K562 (cell line): Measurements from ENCODE around the gene UGT3A2.

ENCODE experiments used
- ARID3A ChIP-seq: IDR thresholded peaks from 2 replicates; pipeline ENCODE4 v1.6.1; 2012; ENCODE audit warnings: low read depth, low read length, improper control_type of control experiment, borderline replicate concordance
- CTCF ChIP-seq, 3 experiments: IDR thresholded peaks in 2 of 3; conservative IDR thresholded peaks in 1 of 3; 2 replicates each; pipeline ENCODE4 v1.5.1; 2011 to 2012; ENCODE audit warnings: low read length in 3 of 3, mild to moderate bottlenecking in 3 of 3, control low read depth in 2 of 3, improper control_type of control experiment in 1 of 3, inconsistent platforms in 1 of 3, low read depth in 1 of 3, mixed read lengths in 1 of 3, moderate library complexity in 1 of 3; ENCODE audit not compliant: insufficient read depth in 2 of 3
- EP300 ChIP-seq: IDR thresholded peaks from 2 replicates; pipeline ENCODE4 v1.6.1; 2012; ENCODE audit warnings: low read length, improper control_type of control experiment
- NFRKB ChIP-seq: fragments of 450-650 bp; IDR thresholded peaks from 2 replicates; pipeline ENCODE4 v1.6.1; 2016; ENCODE audit warnings: low read depth
- NRF1 ChIP-seq, 2 experiments: fragments of 450-650 bp; IDR thresholded peaks in 1 of 2; conservative IDR thresholded peaks in 1 of 2; 2 replicates each; pipeline ENCODE4 v1.6.1; 2014; ENCODE audit warnings: mild to moderate bottlenecking in 2 of 2
- POLR2A ChIP-seq: fragments of 450-650 bp; conservative IDR thresholded peaks from 2 replicates; pipeline ENCODE4 v1.6.1; 2016
- POLR2G ChIP-seq: fragments of 200-400 bp; formaldehyde crosslinking; IDR thresholded peaks from 2 replicates; pipeline ENCODE4 v1.6.1; 2017; ENCODE audit warnings: low read depth, mild to moderate bottlenecking, antibody characterized with exemption, low read length, moderate library complexity
- XRCC4 ChIP-seq: IDR thresholded peaks from one replicate; pipeline ENCODE4 v1.6.1; 2011; ENCODE audit not compliant: insufficient read depth, insufficient read length; ENCODE audit errors: extremely low read depth
- ZNF217 ChIP-seq: sonication (generic); formaldehyde crosslinking; IDR thresholded peaks from 2 replicates; pipeline ENCODE4 v1.8.0; 2022; ENCODE audit warnings: mild to moderate bottlenecking, missing genetic modification reagents
- TF ChIP-seq, protein P1 (sequence below): IDR thresholded peaks from 3 replicates; pipeline ENCODE4 v1.6.1; 2011; ENCODE audit warnings: borderline replicate concordance, mild to moderate bottlenecking, moderate library complexity; ENCODE audit not compliant: insufficient read length; ENCODE audit errors: extremely low read depth
- TF ChIP-seq, protein P2 (sequence below): fragments of 250-450 bp; sonication (Bioruptor Pico); IDR thresholded peaks from 2 replicates; pipeline ENCODE4 v1.8.0; 2022; ENCODE audit warnings: moderate library complexity, mild to moderate bottlenecking, inconsistent platforms

DNA sequence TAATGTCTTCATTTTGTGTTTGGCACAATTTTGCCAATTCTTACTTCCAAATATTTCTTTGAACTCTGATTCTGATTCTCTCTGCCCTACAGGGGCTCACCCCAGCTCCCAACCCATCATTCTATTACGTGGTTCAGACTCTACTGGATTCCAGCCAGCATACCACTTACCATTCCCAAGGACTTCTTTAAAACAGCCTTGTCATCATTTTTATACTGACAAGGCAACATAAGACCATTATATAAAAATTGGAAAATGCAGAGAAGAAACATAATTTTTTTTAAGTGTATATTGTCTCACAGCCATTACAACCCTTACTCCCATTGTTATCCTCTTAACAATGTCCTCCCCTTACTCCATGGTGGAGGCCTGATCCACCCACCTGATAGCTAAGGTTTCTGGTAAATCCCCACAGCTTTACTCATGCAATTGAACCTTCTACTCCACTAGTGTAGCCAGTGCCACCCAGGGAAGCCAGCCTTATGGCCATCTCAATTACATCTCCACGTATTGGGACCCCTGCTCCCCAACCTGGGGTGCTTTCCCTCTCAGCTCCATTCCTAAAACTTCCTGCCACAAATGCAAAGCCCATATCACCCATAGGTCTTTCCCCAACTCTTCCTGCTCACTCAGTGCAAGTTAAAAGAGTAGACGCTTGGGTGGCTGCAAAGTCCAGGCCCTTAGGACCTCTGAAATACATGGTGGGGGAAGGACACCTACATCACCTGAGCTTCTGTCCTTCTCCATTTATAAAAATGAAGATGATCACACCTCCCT lies 19.1 kb downstream of the UGT3A2 start:
- TF ChIP-seq NRF1 (conservative IDR thresholded peaks at IDR 0.05 in 1 of 2, IDR thresholded peaks at IDR 0.05 in 1 of 2) (no peak), CTCF (IDR thresholded peaks at IDR 0.05 in 2 of 3, conservative IDR thresholded peaks at IDR 0.05 in 1 of 3; ENCODE audit: insufficient read depth in 2 of 3, low read depth in 1 of 3, low read length in 3 of 3) (no peak), POLR2G (no peak), POLR2A (no peak), EP300 (no peak), NFRKB (no peak), ARID3A (no peak), ZNF217 (CRISPR knock-in tag) (no peak), XRCC4 (no peak)
- TF ChIP-seq, protein P1, sequence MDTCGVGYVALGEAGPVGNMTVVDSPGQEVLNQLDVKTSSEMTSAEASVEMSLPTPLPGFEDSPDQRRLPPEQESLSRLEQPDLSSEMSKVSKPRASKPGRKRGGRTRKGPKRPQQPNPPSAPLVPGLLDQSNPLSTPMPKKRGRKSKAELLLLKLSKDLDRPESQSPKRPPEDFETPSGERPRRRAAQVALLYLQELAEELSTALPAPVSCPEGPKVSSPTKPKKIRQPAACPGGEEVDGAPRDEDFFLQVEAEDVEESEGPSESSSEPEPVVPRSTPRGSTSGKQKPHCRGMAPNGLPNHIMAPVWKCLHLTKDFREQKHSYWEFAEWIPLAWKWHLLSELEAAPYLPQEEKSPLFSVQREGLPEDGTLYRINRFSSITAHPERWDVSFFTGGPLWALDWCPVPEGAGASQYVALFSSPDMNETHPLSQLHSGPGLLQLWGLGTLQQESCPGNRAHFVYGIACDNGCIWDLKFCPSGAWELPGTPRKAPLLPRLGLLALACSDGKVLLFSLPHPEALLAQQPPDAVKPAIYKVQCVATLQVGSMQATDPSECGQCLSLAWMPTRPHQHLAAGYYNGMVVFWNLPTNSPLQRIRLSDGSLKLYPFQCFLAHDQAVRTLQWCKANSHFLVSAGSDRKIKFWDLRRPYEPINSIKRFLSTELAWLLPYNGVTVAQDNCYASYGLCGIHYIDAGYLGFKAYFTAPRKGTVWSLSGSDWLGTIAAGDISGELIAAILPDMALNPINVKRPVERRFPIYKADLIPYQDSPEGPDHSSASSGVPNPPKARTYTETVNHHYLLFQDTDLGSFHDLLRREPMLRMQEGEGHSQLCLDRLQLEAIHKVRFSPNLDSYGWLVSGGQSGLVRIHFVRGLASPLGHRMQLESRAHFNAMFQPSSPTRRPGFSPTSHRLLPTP: no peak
- TF ChIP-seq, protein P2, sequence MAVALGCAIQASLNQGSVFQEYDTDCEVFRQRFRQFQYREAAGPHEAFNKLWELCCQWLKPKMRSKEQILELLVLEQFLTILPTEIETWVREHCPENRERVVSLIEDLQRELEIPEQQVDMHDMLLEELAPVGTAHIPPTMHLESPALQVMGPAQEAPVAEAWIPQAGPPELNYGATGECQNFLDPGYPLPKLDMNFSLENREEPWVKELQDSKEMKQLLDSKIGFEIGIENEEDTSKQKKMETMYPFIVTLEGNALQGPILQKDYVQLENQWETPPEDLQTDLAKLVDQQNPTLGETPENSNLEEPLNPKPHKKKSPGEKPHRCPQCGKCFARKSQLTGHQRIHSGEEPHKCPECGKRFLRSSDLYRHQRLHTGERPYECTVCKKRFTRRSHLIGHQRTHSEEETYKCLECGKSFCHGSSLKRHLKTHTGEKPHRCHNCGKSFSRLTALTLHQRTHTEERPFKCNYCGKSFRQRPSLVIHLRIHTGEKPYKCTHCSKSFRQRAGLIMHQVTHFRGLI (CRISPR knock-in tag): no peak
